SKM-1 (cell line): ENCODE results near the gene TBC1D16.
A peak's percentile ranks its signal among the peaks of the same experiment; 100 is the strongest.
"Not testable (repeated sequence)": the region's sequence is repeated elsewhere in the genome, so short reads cannot be mapped to it uniquely, and the experiment has no call there.

ENCODE experiments used
- DNase-seq: peaks from one replicate; lab custom pipeline; 2025; ENCODE audit not compliant: unreplicated experiment; lab: John Stamatoyannopoulos, UW

TBC1D16 gene

GRCh38 chr17:79977708-79978547, 57.7 kb downstream of the TBC1D16 start:
- no peak for DNase-seq

GRCh38 chr17:79977161-79977631, 58.5 kb downstream of the TBC1D16 start:
- DNase-seq, result no peak

GRCh38 chr17:79976451-79976850, 59.2 kb downstream of the TBC1D16 start:
- DNase-seq, result no peak

GRCh38 chr17:79975498-79976134, 60.1 kb downstream of the TBC1D16 start:
- no peak for DNase-seq

GRCh38 chr17:79974566-79975497, 60.8 kb downstream of the TBC1D16 start:
- no peak for DNase-seq

- DNase-seq, result no peak
These were observed 64.0 kb downstream of the TBC1D16 start for GRCh38 chr17:79971651-79972050.

- DNase-seq, result peak; percentile 33
These were observed 65.0 kb downstream of the TBC1D16 start for GRCh38 chr17:79970576-79971068.

- no peak for DNase-seq
These were observed 65.8 kb downstream of the TBC1D16 start for GRCh38 chr17:79969906-79970305.

- DNase-seq, result no peak
These were observed 67.6 kb downstream of the TBC1D16 start for GRCh38 chr17:79968116-79968515.

- DNase-seq, result no peak
These were observed 69.0 kb downstream of the TBC1D16 start for GRCh38 chr17:79966681-79967080.

- no peak for DNase-seq
These were observed 69.9 kb downstream of the TBC1D16 start for GRCh38 chr17:79965806-79966205.

- not testable (repeated sequence) for DNase-seq
These were observed 73.2 kb downstream of the TBC1D16 start for GRCh38 chr17:79962467-79962866.

- not testable (repeated sequence) for DNase-seq
These were observed 74.1 kb downstream of the TBC1D16 start for GRCh38 chr17:79961567-79961966.

- DNase-seq, result no peak
These were observed 74.7 kb downstream of the TBC1D16 start for GRCh38 chr17:79960788-79961522.

- DNase-seq, result no peak
These were observed 76.6 kb downstream of the TBC1D16 start for GRCh38 chr17:79959042-79959441.

GRCh38 chr17:79956853-79957252, 78.8 kb downstream of the TBC1D16 start:
- DNase-seq, result no peak

GRCh38 chr17:79956441-79956735, 79.3 kb downstream of the TBC1D16 start:
- not testable (repeated sequence) for DNase-seq

- no peak for DNase-seq
These were observed 79.8 kb downstream of the TBC1D16 start for GRCh38 chr17:79955691-79956440.

- DNase-seq, result no peak
These were observed 80.5 kb downstream of the TBC1D16 start for GRCh38 chr17:79955167-79955549.
